MCF 10A (cell line): ENCODE measurements around the gene CD247. TPM values are rescaled to one million over a fixed set of nuclear protein-coding genes. Genes with fewer than 3 reads are reported as not detected.

Experiments
- BruUV-seq: library from RNA; stranded (reverse); fragments of 400-500 nt; replicated peaks from 2 replicates; lab custom pipeline; 2021; lab: Mats Ljungman, UMichigan
- CTCF ChIA-PET: fragments of 300-600 bp; sonication (Branson Sonifier 250); formaldehyde crosslinking; extraction: SDS; loops from one replicate; lab custom pipeline; 2021; ENCODE audit warnings: antibody characterized with exemption, inconsistent platforms; lab: Yijun Ruan, JAX
- POLR2A ChIA-PET: fragments of 300-600, 350-650 bp; sonication (Branson Sonifier 250); formaldehyde crosslinking; extraction: SDS; loops from one replicate; lab custom pipeline; 2020; ENCODE audit warnings: antibody characterized with exemption, inconsistent platforms; lab: Yijun Ruan, JAX
- DNase-seq: peaks from one replicate; pipeline ENCODE4 v3.0.0-alpha.2; 2018; ENCODE audit not compliant: unreplicated experiment
- H3K27ac Mint-ChIP-seq: one replicate; pipeline ENCODE4 v1.8.0; 2022; ENCODE audit warnings: mild to moderate bottlenecking, low read depth, mixed read lengths; ENCODE audit not compliant: unreplicated experiment
- H3K27me3 Mint-ChIP-seq: one replicate; pipeline ENCODE4 v1.8.0; 2022; ENCODE audit warnings: mixed read lengths; ENCODE audit not compliant: insufficient read depth, unreplicated experiment
- H3K36me3 Mint-ChIP-seq: one replicate; pipeline ENCODE4 v1.8.0; 2022; ENCODE audit warnings: mild to moderate bottlenecking, moderate library complexity, mixed read lengths; ENCODE audit not compliant: insufficient read depth, unreplicated experiment
- H3K4me1 Mint-ChIP-seq: one replicate; pipeline ENCODE4 v1.8.0; 2022; ENCODE audit warnings: mixed read lengths; ENCODE audit not compliant: insufficient read depth, unreplicated experiment
- H3K4me3 Mint-ChIP-seq: one replicate; pipeline ENCODE4 v1.8.0; 2022; ENCODE audit warnings: mild to moderate bottlenecking, moderate library complexity, mixed read lengths; ENCODE audit not compliant: unreplicated experiment
- H3K9me3 Mint-ChIP-seq: one replicate; pipeline ENCODE4 v1.8.0; 2022; ENCODE audit warnings: mixed read lengths; ENCODE audit not compliant: unreplicated experiment
- intact Hi-C: fragments of 100-400 bp; cut with micrococcal nuclease; formaldehyde crosslinking; loops from 2 replicates; pipeline ENCODE4 v1.14.1; 2022
- total RNA-seq: library from RNA; stranded (reverse); gene quantifications from 2 replicates; pipeline ENCODE4 v1.2.3, GENCODE V29; 2022
- TF ChIP-seq, protein P1 (sequence below): fragments of 200-600 bp; IDR thresholded peaks from one replicate; pipeline ENCODE4 v1.8.0; 2022; ENCODE audit warnings: antibody characterized with exemption, mild to moderate bottlenecking; ENCODE audit not compliant: unreplicated experiment

CD247 gene
- total RNA-seq, 1 experiment from 2014 or later: not detected

DNA sequence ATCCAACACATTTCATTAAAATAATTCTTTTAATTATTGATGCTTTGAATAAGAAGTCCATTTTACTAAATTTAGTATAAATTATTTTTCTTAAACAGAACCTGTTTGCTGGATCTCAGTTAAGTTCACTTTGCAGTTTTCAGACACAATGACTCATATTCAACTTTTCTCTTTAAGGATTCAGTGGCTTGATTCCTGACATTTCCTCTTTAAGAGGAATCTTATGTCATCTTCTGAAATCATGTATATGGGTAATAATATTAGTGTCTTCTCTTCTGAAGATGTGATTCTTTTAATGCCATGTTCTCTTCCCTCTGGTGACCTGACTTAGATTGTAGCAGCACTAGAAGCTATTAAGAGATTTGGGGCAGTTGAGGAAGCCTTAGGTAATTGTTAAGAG lies 22.7 kb upstream of the CD247 start:
- H3K27ac Mint-ChIP-seq: peak overlapping the region; percentile 29
- BruUV-seq: no TSS peak
- no peak for DNase-seq
- TF ChIP-seq, protein P1, sequence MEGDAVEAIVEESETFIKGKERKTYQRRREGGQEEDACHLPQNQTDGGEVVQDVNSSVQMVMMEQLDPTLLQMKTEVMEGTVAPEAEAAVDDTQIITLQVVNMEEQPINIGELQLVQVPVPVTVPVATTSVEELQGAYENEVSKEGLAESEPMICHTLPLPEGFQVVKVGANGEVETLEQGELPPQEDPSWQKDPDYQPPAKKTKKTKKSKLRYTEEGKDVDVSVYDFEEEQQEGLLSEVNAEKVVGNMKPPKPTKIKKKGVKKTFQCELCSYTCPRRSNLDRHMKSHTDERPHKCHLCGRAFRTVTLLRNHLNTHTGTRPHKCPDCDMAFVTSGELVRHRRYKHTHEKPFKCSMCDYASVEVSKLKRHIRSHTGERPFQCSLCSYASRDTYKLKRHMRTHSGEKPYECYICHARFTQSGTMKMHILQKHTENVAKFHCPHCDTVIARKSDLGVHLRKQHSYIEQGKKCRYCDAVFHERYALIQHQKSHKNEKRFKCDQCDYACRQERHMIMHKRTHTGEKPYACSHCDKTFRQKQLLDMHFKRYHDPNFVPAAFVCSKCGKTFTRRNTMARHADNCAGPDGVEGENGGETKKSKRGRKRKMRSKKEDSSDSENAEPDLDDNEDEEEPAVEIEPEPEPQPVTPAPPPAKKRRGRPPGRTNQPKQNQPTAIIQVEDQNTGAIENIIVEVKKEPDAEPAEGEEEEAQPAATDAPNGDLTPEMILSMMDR: no peak
- H3K4me1 Mint-ChIP-seq: peaks cover 42% of the 10 kb centered on the region
- intact Hi-C loops: no loop called here
- H3K9me3 Mint-ChIP-seq: no peaks in the 10 kb centered on the region
- no peaks in the 10 kb centered on the region for H3K27me3 Mint-ChIP-seq
- ChIA-PET CTCF (interaction anchor here (0.5 to 6.6 kb wide), 58 partner anchors 10 to 1925 kb away, joined by 3 to 139 read pairs (median 4); partner anchors contain the start of genes CD247, CREG1 and POU2F1), POLR2A (interaction anchor here (0.6 to 6.7 kb wide), 10 partner anchors 8 to 686 kb away, joined by 3 to 99 read pairs (median 3); partner anchors contain the start of gene CREG1)
- no peak overlapping the region for H3K4me3 Mint-ChIP-seq
- H3K36me3 Mint-ChIP-seq: peaks cover 62% of the 10 kb centered on the region

DNA sequence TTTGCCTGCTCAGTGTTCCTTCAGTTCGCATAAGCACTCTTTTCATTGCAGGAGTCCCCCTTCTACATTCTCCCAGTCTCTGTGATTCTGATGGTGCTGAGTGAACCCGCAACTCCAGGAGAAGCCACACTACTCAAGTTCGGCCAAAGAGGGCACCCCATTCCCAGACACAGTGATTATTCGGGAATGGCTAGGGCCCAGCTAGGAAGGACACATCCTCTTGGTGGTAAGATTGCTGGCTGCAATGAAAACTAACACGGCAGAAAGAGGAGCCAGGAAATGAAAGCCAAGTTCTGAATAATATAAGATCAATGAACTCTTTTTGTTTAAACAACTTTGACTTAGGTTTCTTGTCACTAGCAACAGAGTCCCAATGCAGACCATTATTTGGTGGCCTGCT lies 20.3 kb upstream of the CD247 start:
- H3K4me3 Mint-ChIP-seq: no peak overlapping the region
- BruUV-seq: no TSS peak
- H3K27ac Mint-ChIP-seq: no peak overlapping the region
- no peaks in the 10 kb centered on the region for H3K27me3 Mint-ChIP-seq
- peaks cover 34% of the 10 kb centered on the region for H3K4me1 Mint-ChIP-seq
- TF ChIP-seq, protein P1: no peak
- POLR2A ChIA-PET: interaction anchor here (0.6 to 1.1 kb wide), 2 partner anchors 10 to 124 kb away, joined by 3 to 5 read pairs; no protein-coding TSS in a partner anchor
- DNase-seq: no peak
- no peaks in the 10 kb centered on the region for H3K9me3 Mint-ChIP-seq
- CTCF ChIA-PET: interaction anchor here (0.7 to 2.6 kb wide), 5 partner anchors 11 to 270 kb away, joined by 3 to 19 read pairs (median 3); no protein-coding TSS in a partner anchor
- peaks cover 49% of the 10 kb centered on the region for H3K36me3 Mint-ChIP-seq
- intact Hi-C loops: no loop called here

DNA sequence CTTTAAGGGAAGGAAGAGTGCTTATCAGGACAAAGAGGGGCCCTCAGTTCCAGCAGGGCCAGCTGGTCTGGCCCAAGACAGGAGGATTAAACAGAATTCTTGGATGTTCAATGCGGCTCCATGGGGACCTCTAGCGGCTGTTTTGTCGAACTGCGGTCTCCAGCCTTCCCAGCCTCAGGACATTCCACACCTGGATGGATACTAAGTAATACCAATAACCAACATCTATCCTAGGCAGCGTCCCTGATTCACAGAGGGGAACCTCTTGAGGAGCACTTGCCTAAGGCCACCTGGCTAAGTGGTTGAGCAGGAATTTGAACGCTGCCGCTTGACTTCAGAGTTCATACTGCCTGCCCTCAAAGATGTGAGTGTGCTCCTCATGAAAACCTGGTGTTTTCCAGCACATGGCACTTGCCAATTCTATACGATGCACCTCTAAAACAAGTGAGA lies 15.5 kb upstream of the CD247 start:
- H3K27ac Mint-ChIP-seq: no peak overlapping the region
- BruUV-seq: no TSS peak
- TF ChIP-seq, protein P1: peak; percentile 97
- intact Hi-C loops: loop anchor here (1.0 to 5.0 kb wide), 8 partner anchors 17 to 622 kb away; partner anchors contain the start of gene POU2F1
- peak; percentile 90 for DNase-seq
- no peaks in the 10 kb centered on the region for H3K9me3 Mint-ChIP-seq
- no peaks in the 10 kb centered on the region for H3K27me3 Mint-ChIP-seq
- POLR2A ChIA-PET: interaction anchor here (0.8 to 2.8 kb wide), 11 partner anchors 9 to 314 kb away, joined by 3 to 26 read pairs (median 4); partner anchors contain the start of genes CREG1 and POU2F1
- H3K4me1 Mint-ChIP-seq: peaks cover 5% of the 10 kb centered on the region
- CTCF ChIA-PET: interaction anchor here (0.5 to 10.6 kb wide), 104 partner anchors 9 to 1925 kb away, joined by 3 to 91 read pairs (median 5); partner anchors contain the start of genes CD247, CREG1 and POU2F1
- H3K36me3 Mint-ChIP-seq: peaks cover 18% of the 10 kb centered on the region
- no peak overlapping the region for H3K4me3 Mint-ChIP-seq
